ENCODE measurements around the gene IQCM.

Gene IQCM

DNA sequence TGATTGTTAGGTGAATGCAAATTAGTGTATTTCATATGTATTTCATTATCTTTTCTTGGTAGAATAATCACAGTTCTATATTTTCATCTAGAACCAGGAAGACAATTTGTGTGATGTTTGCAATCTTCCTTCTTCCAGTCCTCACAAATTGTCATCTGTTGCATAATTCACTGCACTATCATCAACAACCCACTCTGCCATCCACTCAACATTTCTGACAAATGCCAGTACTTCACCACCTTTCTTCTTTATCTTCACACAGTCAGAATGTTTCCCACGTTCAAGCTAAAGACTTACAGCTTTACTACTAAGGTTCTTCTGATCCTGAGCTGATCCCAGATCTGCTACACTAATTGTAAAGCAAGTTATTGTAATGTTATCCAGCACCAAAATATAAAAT lies 107.8 kb downstream of the IQCM start:
- no peak for DNase-seq

DNA sequence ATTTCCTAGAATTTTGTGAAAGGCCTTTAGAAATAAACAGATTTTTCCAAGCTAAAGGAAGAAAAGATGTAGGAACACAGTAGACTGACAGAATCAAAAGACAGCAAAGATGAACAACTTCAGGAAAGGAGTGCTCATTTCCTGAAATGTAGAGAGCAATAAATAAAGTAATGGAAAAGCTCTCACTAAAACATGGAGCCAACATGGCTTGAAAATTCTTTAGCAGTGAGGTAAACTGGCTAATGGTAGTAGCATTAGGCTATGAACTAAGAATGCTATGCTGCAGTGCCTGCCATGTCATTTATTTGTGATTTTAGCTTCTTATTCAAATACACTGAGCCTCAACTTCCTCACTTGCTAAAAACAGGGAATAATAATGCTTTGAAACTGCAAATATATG lies 108.7 kb downstream of the IQCM start:
- DNase-seq: no peak

DNA sequence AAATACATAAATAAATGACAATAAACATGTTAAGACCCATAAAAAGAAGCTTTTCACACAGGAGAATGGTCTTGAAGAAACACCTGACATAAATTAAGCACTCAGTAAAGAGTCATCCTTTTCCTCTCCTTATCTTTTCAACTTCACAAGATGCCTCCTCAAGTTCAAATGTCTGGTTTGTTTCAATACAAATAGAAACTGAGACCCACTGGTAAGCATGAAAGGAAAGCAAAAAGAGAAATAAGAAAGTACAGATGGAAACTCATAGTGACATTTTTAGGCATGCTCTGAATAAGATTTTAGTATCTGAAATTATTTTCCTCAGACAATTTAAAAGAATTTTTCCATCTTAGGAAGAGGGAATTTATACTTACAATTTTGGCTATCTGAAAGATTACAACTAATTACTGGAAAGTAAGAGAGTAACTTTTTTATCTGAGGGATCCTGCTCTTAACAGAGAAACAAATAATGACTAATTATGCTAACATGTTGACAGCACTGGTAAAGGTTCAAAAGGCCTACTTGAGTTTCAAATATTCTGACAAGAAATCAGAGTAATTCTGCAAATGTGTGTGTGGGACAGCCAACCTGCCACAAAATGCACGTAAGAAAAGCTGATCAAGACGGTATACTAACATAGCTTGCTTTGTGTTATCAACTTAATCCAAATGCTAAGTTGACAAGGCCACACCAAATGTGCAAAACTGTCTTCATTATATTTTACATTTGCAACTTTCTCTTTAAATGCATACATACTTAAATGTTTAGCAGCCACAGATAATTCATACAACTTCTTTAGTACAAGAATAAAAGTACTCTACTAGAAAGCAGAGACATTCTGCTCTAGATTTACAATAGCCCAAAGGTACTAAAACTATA lies 113.0 kb downstream of the IQCM start:
- no peak for DNase-seq

DNA sequence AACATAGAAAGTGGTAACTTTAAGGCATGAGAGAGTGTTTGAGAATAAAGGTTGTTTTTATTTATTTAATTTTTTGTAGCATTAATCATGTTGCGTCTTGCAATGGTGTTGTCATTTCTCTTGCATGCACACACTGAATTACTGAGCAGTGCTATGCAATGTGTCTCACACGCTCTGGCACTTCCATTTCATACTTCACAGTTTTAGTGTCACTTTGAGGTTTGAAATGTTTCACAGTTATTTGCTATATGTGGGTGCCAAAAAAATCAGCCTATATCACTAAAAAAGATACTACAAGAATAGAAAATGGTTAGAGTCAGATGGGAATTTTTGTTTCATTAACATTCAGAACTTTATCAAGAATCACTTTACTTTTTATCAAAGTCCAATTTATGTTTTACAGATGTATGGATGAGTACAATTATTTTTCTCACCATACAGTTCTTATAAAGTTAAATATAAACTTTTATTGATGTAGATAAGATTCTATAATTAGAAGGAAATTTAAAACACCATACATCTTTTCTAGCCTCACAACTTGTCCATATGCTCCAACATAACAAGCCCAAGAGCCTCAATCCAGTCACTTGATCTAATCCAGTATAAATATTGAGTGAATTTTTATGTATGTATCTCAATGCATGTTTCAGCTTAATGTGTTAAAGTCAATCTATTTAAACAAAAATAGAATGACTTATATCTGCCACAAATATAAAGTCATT lies 114.0 kb downstream of the IQCM start:
- DNase-seq: no peak

DNA sequence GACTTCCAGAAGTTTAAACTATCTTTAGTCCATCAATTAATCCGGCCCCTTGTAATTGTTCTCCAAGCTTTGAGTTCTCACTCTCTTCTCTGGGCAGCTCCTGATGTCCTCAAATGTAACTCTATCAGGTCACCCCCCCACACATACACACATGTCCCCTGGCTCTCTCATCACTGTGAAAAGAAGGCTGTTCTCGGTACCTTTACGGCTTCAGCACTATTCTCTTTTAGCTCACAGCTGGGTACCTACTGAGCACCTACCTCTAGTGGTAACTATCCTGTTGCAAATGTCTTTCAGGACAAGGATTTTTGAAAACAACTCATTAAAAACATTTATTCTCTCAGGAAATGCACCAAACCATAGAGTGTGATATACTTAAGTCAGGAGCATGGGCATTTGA lies 115.4 kb downstream of the IQCM start:
- DNase-seq: no peak

DNA sequence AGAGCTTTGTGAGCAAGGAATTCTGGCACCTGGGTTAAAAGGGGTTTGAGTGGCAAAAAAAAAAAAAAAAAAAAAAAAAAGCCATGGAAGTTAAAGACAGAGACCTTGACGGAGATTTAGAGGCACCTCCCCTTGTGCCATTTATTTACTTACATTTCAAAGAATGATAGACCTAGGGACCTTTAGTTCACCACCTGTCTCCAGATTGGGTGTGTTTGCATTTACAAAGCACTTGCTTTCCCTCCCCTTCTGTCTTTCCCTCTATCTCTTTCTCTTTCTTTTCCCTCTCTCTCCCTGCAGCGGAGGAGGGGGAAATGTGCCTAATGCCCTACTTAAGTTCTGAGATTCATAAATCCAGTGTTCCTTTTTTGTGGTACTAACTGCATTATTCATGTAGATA lies 116.0 kb downstream of the IQCM start:
- no peak for DNase-seq

DNA sequence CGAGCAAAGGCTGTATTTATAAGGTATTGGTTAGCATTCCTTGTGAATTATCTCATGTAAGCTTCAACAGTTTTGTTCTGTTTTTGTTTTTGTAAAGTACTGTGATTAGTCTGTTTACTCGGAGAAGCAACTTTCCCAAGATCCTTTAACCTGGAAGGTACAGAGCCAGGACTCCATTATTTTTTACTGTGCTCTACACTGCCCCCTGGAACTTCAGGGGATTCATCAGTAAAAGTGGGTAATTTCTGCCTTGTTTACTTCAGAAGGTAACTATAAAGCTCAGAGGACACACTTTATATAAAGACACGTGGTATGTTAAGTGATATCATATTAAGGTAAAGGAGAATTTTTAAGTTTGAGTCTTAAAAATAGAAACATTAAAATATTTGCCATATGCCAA lies 124.9 kb downstream of the IQCM start:
- no peak for DNase-seq

DNA sequence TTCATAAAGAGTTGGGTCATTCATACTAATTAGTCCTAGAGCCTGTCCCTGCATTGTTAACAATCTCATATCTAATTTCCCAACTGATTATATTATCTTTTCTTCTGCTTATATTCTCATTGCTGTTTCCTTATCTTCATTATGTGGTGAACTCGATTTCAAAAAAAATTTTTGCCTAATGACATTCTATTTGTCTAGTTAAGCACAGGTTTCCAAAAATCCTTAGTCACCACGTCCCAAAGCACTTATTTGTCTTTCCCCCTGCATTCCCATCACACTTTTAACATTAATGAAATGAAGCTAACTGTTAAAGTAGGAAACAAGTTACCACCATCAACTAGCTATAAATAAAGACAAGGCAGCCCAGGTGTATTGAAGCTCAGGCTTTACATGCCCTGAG lies 131.1 kb downstream of the IQCM start:
- no peak for DNase-seq

DNA sequence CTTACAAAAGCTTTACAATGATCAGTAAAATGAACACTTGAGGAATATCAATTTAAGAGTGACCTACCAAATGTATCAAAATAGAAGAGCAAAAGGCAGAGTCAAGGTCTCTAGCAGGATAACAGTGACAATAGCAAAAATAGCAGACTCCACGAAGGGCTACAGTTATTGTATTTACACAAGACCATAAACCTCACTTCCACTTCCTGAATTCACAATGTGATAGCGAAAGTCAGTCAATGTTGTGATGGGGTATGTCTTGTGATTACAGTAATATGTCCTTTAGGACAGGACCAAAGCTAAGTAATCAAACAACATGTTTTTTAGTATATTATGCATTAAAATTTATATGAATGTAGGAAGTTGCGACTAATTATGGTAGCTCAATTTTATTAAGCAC lies 139.6 kb downstream of the IQCM start:
- DNase-seq: no peak

DNA sequence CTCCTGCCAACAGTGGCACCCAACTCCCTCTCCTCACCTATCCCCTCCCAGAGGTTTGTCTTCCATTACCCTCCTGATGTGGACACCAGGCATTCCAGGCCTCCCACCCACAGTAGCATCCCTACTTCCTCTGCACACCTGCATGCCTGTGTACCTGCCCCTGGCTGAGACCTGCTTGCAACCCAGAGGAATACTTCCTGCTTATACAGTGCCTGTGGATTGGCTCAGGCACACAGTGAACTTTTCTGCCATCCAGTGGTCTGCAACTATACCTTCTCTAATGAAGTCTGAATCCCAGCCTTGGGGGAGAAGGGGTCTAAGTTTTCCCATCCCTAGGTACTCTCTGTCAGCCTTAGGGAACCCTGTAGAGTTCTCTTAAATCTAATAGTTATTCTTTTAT lies 169.9 kb downstream of the IQCM start:
- no peak for DNase-seq

DNA sequence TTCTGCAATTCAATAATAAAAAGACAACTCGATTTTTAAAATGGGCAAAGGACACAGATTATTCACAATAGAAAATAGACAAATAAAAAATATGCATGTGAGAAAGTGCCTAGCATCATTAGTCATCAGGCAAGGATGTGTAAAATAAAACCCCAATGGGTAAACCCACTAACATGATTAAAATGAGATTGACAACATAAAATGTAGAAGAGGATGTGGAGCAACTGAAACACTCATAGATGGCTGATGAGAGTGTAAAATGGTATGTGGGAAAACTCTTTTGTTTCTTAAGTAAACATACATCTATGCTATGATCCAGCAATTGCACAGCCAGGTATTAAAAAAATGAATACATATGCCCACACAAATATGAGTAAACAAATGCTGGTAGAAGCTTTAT lies 177.6 kb downstream of the IQCM start:
- DNase-seq: no peak

DNA sequence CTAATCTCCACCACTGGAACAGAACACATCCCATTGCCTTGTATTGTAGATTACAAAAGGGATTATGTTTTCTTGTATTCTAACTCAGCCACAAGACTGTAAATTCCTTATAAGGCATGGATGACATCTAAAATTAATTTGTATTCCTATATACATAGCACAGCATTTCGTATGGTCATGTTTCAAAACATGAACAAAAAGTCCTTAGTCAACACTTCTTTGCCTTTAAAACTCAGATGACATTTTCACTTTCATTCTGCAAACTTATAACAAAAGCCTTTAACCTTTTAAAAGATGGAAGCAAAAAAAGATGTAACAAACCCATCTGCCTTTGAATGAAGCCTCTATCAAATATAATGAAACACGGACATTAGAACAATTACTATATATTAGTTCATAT lies 181.3 kb downstream of the IQCM start:
- no peak for DNase-seq

DNA sequence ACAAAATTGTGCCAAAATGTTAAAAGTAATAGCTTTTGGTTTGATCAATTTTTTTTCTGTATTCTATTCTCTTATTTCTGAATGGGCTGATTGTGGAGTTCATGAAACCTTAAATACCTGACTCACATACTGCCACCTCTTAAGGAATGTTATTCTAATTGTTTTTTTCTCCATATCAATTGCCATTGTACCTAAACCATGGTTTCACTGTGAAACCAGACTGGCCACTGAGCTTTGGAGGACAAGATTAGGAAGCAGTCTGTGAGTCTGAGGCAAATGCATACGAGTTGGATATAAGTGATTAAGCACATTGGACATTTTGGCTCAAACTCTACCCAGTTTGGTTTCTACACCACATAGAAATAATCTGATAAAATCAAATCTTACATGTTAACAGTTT lies 184.0 kb downstream of the IQCM start:
- no peak for DNase-seq

DNA sequence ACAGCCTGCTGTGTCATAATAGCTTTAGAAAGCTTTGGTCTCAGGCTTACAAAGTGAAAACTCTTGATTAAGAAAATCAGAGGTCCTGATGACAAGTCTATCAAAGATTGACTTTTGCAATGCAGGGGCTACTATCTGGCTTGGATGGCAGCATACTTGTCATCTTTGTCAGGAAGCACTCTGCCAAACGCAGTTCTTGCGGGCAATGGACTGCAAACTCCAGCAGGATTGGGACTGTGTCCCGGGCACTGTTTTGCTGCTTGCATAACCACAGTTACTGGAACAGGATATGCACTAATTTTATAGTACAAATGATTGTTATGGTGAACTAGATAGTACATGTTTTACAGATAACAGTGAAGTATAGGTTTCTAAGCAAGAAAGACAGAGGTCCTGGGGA lies 185.6 kb downstream of the IQCM start:
- no peak for DNase-seq

DNA sequence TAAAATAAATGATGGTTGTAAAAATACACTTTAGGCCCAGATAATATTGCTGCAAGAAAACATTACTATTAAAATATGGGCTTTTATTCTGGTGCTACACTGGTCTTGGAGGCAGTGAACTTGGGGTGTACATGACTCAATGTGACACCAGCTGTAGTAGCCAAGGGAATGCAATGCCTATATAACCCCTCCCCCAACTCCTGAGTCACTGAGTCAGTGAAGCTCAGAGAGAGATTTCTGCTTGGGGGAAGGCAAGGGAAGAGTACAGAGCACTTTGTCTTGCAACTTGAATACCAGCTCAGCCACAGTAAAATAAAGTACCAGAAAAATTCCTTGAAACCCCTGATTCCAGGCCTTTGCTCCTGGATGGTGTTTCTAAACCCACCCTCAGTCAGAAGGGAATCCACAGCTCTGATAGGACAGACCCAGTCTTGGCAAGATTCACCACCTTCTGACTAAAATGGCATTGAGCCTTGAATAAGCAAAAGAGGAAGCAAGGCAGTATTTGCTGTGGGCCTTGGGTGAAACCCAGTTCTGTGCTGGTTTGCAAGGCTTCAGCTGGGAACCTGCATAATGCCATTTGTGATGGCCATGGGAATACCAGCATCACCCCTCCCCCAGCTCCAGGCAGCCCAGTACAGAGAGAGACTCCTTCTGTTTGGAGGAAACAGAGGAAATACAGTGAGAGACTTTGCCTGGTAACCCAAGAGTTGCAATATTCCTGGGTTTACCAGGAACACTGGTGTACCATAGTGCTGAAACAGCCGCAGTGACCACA lies 209.9 kb downstream of the IQCM start:
- no peak for DNase-seq

DNA sequence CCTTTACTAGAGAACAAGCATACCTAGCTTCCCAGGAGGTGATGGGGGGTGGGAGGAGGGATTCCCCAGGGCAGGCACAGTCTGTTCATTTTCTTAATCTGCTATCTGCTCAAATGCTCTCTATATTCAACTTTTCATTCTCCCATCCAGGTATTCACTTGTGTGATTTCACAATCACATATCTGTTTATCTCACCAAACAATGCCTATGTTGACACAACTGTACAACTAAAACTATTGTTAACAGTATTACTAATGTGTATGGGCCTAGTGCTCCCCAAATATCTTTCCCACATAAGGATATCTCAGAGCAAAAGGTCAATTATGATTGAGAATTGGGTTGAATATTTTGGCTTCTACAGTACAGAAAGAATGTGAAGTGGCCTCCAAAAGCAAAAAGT lies 210.8 kb downstream of the IQCM start:
- no peak for DNase-seq

DNA sequence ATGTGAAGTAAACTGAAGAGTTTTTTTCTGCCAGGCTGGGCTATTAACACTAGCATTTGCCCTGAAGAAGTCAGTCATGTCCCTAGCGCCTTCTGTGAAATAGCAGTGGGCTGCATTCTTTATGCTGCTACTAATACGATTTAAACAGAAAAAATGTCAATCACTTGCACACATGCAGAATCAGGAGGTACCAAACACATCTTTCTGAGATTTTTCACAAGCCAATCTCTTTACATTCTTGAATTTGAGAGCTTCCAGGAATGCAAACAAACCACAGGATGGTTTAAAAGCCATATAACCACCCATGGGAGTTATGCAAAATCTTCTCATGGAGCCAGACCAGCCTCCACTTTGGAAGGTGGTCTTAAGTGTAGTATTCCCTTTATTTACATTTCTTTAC lies 220.1 kb downstream of the IQCM start:
- DNase-seq: no peak

DNA sequence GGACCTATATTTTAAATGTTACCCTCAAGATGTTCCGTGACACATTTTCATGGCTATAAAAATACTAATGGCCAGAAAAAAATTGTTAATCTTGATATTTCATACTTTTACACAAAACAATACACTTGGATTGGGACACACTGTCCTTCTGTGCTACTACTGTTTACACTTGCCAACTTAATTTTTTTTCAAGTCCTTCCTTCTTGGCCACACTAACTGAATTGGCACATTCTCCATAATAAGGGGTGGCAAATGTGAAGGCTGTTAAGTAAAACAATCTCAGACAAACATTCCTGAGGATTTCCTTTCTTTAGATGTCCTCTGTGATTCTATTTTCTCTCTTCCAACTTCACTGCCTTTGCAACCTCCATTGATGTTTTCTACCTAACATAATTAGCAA lies 225.8 kb downstream of the IQCM start:
- DNase-seq: no peak

DNA sequence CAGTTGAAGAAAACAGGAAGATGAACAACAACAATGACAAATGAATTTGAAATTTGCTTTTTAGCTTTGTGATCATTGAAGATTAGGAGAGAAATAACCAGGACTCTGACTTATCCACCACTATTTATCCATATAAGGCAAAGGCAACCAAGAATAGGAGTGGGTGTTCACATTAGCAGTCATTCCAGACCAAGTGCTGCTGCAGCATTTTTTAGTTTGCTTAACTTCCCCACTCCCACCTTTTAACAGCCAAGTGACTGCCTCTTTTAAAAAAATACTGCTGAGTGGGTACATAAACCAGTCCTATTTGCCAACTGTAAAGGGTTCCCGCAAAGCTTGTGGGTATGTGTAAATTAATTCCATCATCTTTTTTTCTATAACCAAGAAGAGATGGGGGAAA lies 230.9 kb downstream of the IQCM start:
- DNase-seq: no peak

DNA sequence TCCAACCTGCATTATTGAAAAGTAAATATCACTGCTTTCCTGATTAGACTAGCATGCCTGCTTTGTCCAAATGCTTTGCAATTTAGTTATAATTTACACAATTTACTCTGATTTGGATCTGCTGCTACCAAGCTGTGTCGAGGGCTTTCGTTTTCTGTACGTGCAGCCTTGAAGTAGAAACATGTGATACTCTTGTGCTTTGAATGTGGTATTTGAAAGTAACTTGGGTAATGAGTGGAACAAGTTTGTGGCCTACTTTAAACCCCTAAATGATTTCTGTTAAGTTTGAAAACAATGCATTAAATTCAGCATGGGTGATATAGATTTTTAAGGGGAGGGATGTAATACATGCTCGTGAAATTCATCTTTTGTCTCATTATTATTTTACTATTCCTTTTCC lies 240.7 kb downstream of the IQCM start:
- DNase-seq: no peak

DNA sequence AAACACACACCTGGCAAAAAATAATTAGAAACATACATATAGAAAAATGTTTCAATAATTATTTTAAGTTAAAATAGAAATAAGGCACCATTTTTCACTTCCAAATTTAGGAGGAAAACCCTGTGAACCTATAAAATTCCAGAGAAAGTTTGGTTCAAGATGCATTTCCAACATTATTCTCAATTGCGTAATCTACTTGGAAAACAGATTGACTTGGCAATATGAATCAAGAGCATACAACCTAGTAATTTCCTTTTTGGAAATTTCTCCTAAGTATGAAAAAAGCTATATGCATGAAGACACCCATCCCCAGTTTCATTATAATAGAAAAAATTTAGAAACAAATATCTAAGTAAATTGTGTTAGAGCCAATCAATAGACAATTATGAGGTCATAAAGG lies 242.9 kb downstream of the IQCM start:
- DNase-seq: no peak

DNA sequence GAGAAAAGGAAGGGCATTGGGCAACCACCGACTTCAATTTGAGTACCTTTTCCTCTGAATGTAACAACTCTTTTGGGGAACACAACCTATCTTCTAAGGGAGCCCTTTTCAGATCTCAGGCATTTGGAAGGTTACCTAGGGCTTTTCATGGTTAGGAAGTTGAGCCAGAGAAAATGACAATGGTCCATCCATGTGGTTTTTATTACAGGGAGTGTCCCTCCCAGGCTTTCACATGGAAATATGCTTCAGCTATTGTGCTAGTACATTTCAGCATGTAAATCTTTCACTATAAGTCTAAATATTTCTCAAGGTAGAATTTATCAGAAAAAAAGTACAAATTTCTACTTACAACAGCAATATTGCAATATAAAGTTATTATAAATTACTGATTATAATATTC lies 259.8 kb downstream of the IQCM start:
- no peak for DNase-seq

DNA sequence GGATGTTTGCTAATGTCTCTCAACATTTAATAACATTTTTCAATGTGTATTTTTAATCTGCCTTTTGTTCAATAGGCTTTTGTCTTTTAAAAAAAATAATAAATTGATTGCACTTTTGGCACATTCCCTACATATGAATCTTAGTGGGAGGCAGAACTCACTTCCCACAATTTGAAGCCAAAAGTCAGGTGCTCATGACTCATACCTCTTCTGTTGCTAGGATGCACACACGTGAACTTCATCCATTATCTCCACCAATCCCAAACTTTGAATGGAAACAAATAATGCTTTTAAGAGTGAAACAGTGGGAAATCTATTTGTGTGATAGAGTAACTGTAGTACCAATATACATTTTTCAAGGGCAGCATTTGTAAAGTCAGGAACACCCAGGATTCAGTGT lies 260.5 kb downstream of the IQCM start:
- no peak for DNase-seq

DNA sequence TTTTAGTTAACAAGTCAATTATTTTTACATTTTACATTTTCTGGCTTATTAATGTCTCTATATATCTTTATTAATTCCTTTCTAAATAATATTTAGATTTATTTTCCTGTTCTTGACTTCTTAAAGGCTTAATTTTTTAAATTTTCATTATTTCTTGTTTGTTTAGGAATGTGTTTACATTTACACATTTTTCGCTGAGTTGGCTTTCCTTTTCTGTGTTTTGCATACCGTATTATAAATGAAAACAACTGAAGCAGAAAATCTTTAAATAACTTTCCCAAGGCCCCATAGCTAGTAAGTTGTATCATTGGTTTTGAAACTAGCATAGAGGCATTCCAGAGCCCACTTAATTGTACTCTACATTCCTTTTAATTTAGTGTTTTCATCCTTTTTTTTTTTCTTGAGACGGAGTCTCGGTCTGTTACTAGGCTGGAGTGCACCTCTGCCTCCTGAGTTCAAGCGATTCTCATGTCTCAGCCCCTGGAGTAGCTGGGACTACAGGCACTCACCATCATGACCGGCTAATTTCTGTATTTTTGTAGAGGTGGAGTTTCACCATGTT lies 261.6 kb downstream of the IQCM start:
- no peak for DNase-seq
